Fibroblast of lung (primary cell): ENCODE data around the gene PTPN21. TPM values are rescaled to one million over a fixed set of nuclear protein-coding genes. Genes with fewer than 3 reads are reported as not detected.
A peak's percentile ranks its signal among the peaks of the same experiment; 100 is the strongest.

Experiments
- DNase-seq, 2 donors: peaks; one replicate each; pipeline versions ENCODE4 v3.0.0 to v3.0.0-alpha.2; 2010; ENCODE audit warnings: low read depth in 2 of 2
- H2AFZ ChIP-seq: 2 replicates; pipeline ENCODE4 v1.5.1; 2012; ENCODE audit warnings: low read length, control low read depth, inconsistent platforms
- H3K27ac ChIP-seq: 2 replicates; pipeline ENCODE4 v1.5.1; 2011; ENCODE audit warnings: low read length, control low read depth; ENCODE audit not compliant: insufficient read depth
- H3K27me3 ChIP-seq: 2 replicates; pipeline ENCODE4 v1.5.1; 2011; ENCODE audit warnings: mild to moderate bottlenecking, low read length; ENCODE audit not compliant: control insufficient read depth, insufficient read depth
- H3K36me3 ChIP-seq: 2 replicates; pipeline ENCODE4 v1.5.1; 2011; ENCODE audit warnings: low read length; ENCODE audit not compliant: control insufficient read depth, insufficient read depth
- H3K4me1 ChIP-seq: 2 replicates; pipeline ENCODE4 v1.5.1; 2011; ENCODE audit warnings: low read length; ENCODE audit not compliant: control insufficient read depth, insufficient read depth; ENCODE audit errors: extremely low read depth
- H3K4me2 ChIP-seq: 2 replicates; pipeline ENCODE4 v1.5.1; 2011; ENCODE audit warnings: low read length, control low read depth; ENCODE audit not compliant: insufficient read depth; ENCODE audit errors: extremely low read depth
- H3K4me3 ChIP-seq, 4 experiments: fragments of 200-600 bp in 1 of 4; sonication (generic) in 1 of 4; replicated peaks in 1 of 4; 2 replicates each; pipeline ENCODE4 v1.5.1; 2011 to 2016; ENCODE audit warnings: low read length in 4 of 4, low read depth in 3 of 4, mild to moderate bottlenecking in 3 of 4, control low read depth in 2 of 4, inconsistent platforms in 1 of 4, mixed read lengths in 1 of 4; ENCODE audit not compliant: insufficient read depth in 1 of 4; ENCODE audit errors: control extremely low read depth in 1 of 4
- H3K79me2 ChIP-seq: 2 replicates; pipeline ENCODE4 v1.5.1; 2012; ENCODE audit warnings: mild to moderate bottlenecking, low read length, inconsistent platforms; ENCODE audit not compliant: control insufficient read depth, insufficient read depth
- H3K9ac ChIP-seq: 2 replicates; pipeline ENCODE4 v1.5.1; 2011; ENCODE audit warnings: mild to moderate bottlenecking, low read length, control low read depth; ENCODE audit not compliant: insufficient read depth
- H3K9me3 ChIP-seq: 2 replicates; pipeline ENCODE4 v1.5.1; 2012; ENCODE audit warnings: low read depth, low read length; ENCODE audit not compliant: control insufficient read depth, insufficient read depth
- H4K20me1 ChIP-seq: 2 replicates; pipeline ENCODE4 v1.5.1; 2011; ENCODE audit warnings: low read length; ENCODE audit not compliant: control insufficient read depth, insufficient read depth; ENCODE audit errors: extremely low read depth
- EZH2 ChIP-seq: IDR thresholded peaks from 2 replicates; pipeline ENCODE4 v1.5.1; 2012; ENCODE audit warnings: low read length, control low read depth, mild to moderate bottlenecking; ENCODE audit errors: missing control alignments
- polyA plus RNA-seq, 2 donors: library from polyadenylated mRNA; depleted of rRNA in 1 of 2; stranded (reverse) in 1 of 2; unstranded in 1 of 2; fragments of >200 nt; gene quantifications; 2 replicates each; pipeline ENCODE4 v1.2.1, GENCODE V29; 2011 to 2012; ENCODE audit warnings: missing spikeins in 1 of 2
- total RNA-seq: library from RNA; depleted of rRNA; stranded (reverse); fragments of >200 nt; gene quantifications from 2 replicates; pipeline ENCODE4 v1.2.1, GENCODE V29; 2014
- TF ChIP-seq, protein P1 (sequence below), 2 donors: IDR thresholded peaks in 1 of 2; conservative IDR thresholded peaks in 1 of 2; 1 replicate in 1 of 2; 2 replicates in 1 of 2; pipeline ENCODE4 v1.5.1; 2011 to 2012; ENCODE audit warnings: low read length in 2 of 2, control low read depth in 1 of 2, inconsistent platforms in 1 of 2, low read depth in 1 of 2, mild to moderate bottlenecking in 1 of 2

The PTPN21 gene
- total and polyA plus RNA-seq, 2 donors (not counting 1 experiment from before 2014, with no cell fraction given) = 13.2 to 13.7 TPM

DNA sequence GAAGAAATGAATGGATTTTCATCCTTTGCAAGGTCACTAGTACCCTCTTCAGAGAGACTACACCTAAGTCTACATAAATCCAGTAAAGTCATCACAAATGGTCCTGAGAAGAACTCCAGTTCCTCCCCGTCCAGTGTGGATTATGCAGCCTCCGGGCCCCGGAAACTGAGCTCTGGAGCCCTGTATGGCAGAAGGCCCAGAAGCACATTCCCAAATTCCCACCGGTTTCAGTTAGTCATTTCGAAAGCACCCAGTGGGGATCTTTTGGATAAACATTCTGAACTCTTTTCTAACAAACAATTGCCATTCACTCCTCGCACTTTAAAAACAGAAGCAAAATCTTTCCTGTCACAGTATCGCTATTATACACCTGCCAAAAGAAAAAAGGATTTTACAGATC is 128.5 kb downstream of the PTPN21 start:
- H2AFZ ChIP-seq = no peak overlapping the region
- no peak overlapping the region for H3K4me2 ChIP-seq
- no peaks in the 10 kb centered on the region for H3K4me1 ChIP-seq
- no peak overlapping the region for H3K4me3 ChIP-seq
- H3K9me3 ChIP-seq = no peaks in the 10 kb centered on the region
- H3K27me3 ChIP-seq = no peaks in the 10 kb centered on the region
- H3K9ac ChIP-seq = no peak overlapping the region
- DNase-seq = peak; percentile 36 to 81
- no peak overlapping the region for H3K27ac ChIP-seq
- H3K36me3 ChIP-seq = no peaks in the 10 kb centered on the region
- no peaks in the 10 kb centered on the region for H4K20me1 ChIP-seq
- no peak for TF ChIP-seq EZH2
- TF ChIP-seq, protein P1, sequence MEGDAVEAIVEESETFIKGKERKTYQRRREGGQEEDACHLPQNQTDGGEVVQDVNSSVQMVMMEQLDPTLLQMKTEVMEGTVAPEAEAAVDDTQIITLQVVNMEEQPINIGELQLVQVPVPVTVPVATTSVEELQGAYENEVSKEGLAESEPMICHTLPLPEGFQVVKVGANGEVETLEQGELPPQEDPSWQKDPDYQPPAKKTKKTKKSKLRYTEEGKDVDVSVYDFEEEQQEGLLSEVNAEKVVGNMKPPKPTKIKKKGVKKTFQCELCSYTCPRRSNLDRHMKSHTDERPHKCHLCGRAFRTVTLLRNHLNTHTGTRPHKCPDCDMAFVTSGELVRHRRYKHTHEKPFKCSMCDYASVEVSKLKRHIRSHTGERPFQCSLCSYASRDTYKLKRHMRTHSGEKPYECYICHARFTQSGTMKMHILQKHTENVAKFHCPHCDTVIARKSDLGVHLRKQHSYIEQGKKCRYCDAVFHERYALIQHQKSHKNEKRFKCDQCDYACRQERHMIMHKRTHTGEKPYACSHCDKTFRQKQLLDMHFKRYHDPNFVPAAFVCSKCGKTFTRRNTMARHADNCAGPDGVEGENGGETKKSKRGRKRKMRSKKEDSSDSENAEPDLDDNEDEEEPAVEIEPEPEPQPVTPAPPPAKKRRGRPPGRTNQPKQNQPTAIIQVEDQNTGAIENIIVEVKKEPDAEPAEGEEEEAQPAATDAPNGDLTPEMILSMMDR (conservative IDR thresholded peaks at IDR 0.05 in 1 of 2, IDR thresholded peaks at IDR 0.05 in 1 of 2; ENCODE audit: low read depth in 1 of 2, low read length in 2 of 2) = no peak
- no peaks in the 10 kb centered on the region for H3K79me2 ChIP-seq

DNA sequence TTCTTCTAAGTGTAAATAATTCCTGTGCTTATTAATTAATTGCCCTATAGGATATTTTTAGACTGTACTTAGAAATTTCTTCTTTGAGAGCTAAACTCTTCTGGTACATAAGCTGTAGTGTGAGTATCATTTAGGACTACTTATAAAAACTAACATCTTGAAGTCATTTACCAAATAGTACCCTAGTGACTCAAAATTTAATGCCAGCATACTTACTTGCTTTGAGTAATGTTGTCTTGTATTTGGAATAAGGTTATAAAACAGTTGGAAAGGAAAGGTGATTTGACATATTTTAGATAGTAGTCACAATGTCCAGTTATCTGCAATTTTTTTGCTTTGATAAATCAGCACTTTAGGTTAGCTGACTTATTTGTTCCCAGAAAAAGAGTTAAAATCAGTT is 130.2 kb downstream of the PTPN21 start:
- no peak for TF ChIP-seq EZH2
- TF ChIP-seq, protein P1 (conservative IDR thresholded peaks at IDR 0.05 in 1 of 2, IDR thresholded peaks at IDR 0.05 in 1 of 2; ENCODE audit: low read depth in 1 of 2, low read length in 2 of 2) = no peak
- no peaks in the 10 kb centered on the region for H3K4me1 ChIP-seq

DNA sequence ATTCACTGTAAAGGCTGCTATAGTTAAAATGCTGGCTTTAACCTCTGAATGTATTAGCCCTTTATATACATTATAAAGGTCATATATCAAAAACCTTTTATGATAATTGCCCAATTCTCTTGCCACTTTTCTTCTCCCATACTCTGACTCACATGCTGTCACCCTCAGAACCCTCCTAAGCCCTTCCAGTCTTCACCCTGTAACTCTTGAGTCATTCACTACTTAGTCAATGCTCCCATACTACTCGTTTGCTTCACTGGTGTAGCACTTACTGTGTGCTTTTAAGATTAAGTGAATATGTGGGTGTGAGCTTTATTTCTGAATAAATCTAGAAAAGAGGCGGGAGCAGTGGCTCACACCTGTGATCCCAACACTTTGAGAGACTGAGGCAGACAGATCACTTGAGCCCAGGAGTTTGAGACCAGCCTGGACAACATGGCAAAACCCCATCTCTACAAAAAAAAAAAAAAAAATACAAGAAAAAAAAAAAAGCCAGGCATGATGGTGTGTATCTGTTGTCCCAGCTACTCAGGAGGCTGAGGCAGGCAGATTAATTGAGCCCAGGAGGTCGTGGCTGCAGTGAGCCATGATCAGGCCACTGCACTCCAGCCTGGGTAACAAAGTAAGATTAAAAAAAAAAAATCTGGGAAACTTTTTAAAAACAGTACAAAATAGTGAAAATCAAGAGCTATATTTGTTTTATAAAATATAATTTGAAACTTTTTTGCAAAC is 131.7 kb downstream of the PTPN21 start:
- Histone ChIP-seq H3K9ac (no peak overlapping the region), H3K4me2 (no peak overlapping the region), H3K27ac (no peak overlapping the region)

More for the DNA sequence above, 130.2 kb downstream of the PTPN21 start:
- Histone ChIP-seq H3K79me2 (no peaks in the 10 kb centered on the region), H3K4me2 (no peak overlapping the region), H3K4me3 (no peak overlapping the region), H4K20me1 (no peaks in the 10 kb centered on the region), H2AFZ (no peak overlapping the region), H3K27ac (no peak overlapping the region), H3K36me3 (no peaks in the 10 kb centered on the region), H3K9ac (no peak overlapping the region), H3K9me3 (no peaks in the 10 kb centered on the region), H3K27me3 (no peaks in the 10 kb centered on the region)
- peak in 1 of 2 donors; percentile 56 for DNase-seq

More for the DNA sequence above, 131.7 kb downstream of the PTPN21 start:
- no peaks in the 10 kb centered on the region for H3K4me1 ChIP-seq
- H3K36me3 ChIP-seq = no peaks in the 10 kb centered on the region
- no peaks in the 10 kb centered on the region for H3K27me3 ChIP-seq
- no peak for TF ChIP-seq EZH2
- TF ChIP-seq, protein P1 (conservative IDR thresholded peaks at IDR 0.05 in 1 of 2, IDR thresholded peaks at IDR 0.05 in 1 of 2; ENCODE audit: low read depth in 1 of 2, low read length in 2 of 2) = no peak
- DNase-seq = peak; percentile 56 to 76
- H4K20me1 ChIP-seq = no peaks in the 10 kb centered on the region
- no peaks in the 10 kb centered on the region for H3K79me2 ChIP-seq
- no peak overlapping the region for H3K4me3 ChIP-seq
- H3K9me3 ChIP-seq = no peaks in the 10 kb centered on the region
- H2AFZ ChIP-seq = no peak overlapping the region
